Esophagus squamous epithelium (tissue), 4 donors: ENCODE measurements around the gene TSC22D3.

Experiments used
- POLR2A ChIP-seq, 4 donors: fragments of 450-650 bp; IDR thresholded peaks; one replicate each; pipeline ENCODE4 v1.6.1; 2017; ENCODE audit warnings: antibody characterized with exemption in 4 of 4, mild to moderate bottlenecking in 4 of 4, moderate library complexity in 3 of 4
- TF ChIP-seq, protein P1 (sequence below), 6 experiments: fragments of 450-650 bp in 4 of 6; fragments of 200-600 bp in 2 of 6; sonication (generic) in 2 of 6; IDR thresholded peaks; one replicate each; pipeline ENCODE4 v1.5.1; 2016 to 2019; ENCODE audit warnings: antibody characterized with exemption in 6 of 6, mild to moderate bottlenecking in 4 of 6, moderate library complexity in 4 of 6

DNA sequence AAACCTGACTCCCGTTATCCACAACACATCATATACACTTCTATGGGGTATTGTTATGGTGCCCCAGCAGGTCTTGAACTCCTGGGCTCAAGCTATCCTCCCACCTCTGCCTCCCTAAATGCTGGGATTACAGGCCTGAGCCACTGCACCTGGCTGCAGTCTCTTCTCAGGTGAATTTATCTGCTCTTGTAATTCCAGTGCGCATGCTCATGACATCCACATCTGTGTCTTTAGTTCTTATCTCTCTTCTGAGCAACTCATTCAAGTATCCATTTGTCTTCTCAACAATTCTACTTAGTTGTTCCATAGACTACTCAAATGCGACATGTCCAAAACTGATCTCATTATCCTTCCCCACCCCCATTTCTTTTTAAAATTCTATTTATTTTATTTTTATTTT is 29.6 kb upstream of the TSC22D3 start:
- no peak for TF ChIP-seq POLR2A (IDR thresholded peaks at IDR 0.05)
- TF ChIP-seq, protein P1, sequence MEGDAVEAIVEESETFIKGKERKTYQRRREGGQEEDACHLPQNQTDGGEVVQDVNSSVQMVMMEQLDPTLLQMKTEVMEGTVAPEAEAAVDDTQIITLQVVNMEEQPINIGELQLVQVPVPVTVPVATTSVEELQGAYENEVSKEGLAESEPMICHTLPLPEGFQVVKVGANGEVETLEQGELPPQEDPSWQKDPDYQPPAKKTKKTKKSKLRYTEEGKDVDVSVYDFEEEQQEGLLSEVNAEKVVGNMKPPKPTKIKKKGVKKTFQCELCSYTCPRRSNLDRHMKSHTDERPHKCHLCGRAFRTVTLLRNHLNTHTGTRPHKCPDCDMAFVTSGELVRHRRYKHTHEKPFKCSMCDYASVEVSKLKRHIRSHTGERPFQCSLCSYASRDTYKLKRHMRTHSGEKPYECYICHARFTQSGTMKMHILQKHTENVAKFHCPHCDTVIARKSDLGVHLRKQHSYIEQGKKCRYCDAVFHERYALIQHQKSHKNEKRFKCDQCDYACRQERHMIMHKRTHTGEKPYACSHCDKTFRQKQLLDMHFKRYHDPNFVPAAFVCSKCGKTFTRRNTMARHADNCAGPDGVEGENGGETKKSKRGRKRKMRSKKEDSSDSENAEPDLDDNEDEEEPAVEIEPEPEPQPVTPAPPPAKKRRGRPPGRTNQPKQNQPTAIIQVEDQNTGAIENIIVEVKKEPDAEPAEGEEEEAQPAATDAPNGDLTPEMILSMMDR (IDR thresholded peaks at IDR 0.05), result no peak
